Fibroblast of skin of left biceps (primary cell): Measurements from ENCODE around the gene SMOC2.

Experiments
- DNase-seq, 2 experiments: peaks; one replicate each; pipeline ENCODE4 v3.0.0-alpha.2; 2013; ENCODE audit warnings: low read depth in 2 of 2

Gene SMOC2

GRCh38 chr6:168516944-168517741 lies 76.2 kb downstream of the SMOC2 start:
- DNase-seq = no peak

DNA sequence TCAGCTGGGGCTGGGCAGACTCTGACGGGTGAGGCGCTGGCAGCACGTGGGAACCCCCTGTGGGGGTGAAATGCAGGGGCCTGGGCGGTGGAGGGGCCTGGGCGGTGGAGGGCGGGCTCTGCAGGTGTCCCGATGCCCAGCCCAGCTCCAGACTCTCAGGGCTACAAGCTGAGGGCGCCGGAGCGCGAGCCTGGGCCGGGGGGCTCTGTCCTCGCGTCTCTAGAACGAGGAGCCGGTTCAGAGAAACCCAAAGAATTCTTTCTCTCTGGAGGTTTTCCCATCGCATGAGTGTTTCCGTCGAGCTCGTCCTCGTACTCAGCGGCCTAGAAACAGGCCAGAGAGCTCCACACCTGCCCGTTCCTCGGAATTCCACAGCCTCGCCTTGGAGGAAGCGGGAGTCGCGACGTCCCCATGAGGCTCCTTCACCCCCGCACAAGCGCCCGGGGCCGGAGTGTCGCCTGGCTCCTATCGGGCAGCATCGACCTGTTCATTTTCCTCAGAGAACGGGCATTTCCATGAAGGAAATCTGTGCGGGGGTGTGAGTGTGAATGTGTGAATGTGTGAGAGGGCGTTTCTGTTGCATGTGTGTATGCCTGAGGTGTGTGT lies 76.9 kb downstream of the SMOC2 start:
- DNase-seq = no peak

DNA sequence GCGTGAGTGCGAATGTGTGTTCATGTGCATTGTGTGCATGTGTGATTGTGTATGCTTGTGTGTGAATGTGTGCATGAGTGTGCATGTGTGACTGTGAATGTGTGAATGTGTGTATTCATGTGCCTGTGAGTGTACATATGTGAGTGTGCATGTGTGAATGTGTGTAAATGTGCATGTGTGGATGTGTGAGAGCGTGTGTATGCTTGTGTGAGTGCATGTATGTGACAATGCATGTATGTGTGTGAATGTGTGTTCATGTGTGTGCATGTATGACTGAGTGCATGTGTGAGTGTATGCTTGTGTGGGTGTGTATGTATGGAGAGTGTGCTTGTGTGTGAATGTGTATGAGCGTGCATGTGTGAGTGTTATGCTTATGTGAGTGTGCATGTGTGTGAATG lies 77.4 kb downstream of the SMOC2 start:
- DNase-seq = no peak

- DNase-seq = no peak
Measured at GRCh38 chr6:168518867-168519266, 77.9 kb downstream of the SMOC2 start.

- no peak for DNase-seq
Measured at GRCh38 chr6:168520233-168520632, 79.2 kb downstream of the SMOC2 start.

DNA sequence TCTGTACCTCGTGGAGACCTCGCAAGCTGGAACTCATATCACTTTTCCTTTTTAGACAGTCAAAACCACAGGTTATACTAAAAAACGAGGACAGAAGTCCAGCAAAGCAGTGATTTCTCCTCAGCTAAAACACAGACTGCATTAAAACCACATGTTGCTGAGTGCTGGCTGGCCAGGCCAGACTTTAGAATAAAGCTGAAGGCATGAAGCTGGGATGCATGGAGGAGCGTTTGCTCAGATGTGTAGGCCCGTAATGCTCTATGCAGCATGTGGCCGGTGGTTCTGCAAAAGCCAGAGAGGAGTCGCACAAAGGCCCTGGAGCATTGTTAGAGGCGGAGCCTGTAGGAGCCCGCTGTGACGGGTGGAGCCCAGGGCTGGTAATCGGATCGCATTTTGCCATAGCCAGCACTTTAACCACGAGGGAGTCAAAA lies 83.6 kb downstream of the SMOC2 start:
- no peak for DNase-seq

- no peak for DNase-seq
Measured at GRCh38 chr6:168525114-168525513, 84.1 kb downstream of the SMOC2 start.

DNA sequence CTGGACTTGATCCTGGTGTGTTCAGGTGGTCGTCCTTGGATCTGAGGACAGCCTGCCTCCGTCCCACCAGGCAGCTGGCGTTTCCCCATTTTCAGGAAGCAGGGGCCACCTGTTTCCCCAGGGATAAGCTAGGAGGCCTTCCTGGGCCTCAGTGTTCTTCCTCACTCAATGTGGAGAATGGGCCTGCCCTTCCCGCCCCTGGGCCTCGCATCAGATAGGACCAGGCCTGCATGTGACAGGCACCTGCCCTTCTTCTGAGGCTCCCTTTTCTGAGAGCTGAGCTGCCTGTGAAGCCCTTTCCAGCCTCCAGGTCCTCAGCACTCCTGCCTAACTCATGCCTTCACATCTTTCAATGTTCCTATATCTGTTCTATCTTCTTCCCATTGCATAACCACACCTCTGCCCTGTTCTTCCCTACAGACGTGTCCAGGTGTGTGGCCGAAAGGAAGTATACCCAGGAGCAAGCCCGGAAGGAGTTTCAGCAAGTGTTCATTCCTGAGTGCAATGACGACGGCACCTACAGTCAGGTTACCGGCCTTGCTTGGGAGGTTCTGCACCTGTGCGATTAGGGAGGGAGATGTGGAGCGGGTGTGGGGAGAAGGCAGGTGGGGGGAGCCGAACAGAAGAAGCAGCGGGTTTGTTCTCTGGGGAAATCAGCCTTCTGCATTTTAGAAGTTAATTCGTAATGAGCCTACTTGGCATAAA lies 85.1 kb downstream of the SMOC2 start:
- DNase-seq = no peak

GRCh38 chr6:168526841-168527281 lies 85.9 kb downstream of the SMOC2 start:
- no peak for DNase-seq

DNA sequence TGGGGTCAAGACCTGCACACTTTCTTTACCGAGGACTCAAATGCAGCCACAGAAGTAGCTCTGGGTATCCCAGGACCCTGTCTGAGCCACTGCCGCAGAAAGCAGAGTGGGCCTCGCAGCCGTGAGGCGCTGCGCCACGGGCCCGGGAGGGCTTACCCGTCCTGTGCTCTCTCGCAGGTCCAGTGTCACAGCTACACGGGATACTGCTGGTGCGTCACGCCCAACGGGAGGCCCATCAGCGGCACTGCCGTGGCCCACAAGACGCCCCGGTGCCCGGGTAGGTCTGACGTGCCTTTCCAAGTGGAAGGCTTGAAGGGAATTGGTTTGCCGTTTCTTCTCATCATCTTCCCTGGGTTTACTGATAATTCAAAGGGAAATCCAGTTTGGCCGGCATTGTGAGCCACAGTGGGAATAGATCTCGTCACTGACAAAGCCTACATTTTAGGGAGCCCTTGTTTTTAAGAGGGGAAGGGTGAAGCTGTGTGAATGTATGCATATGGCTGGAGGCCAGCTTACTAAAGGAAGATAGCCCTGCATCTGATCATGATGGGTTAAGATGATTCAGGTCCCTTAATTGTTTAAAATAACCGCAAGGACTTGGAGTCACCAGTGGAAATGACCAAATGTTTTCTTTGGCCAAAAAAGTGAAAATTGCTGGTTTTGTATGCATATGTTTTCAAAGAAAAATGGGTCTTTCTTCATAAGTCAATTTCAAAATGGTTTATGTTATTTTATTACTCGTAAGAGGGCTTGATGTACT lies 86.6 kb downstream of the SMOC2 start:
- DNase-seq = peak in 1 of 2 experiments; percentile 2

- no peak for DNase-seq
Measured at GRCh38 chr6:168528474-168529095, 87.6 kb downstream of the SMOC2 start.

- no peak for DNase-seq
Measured at GRCh38 chr6:168529214-168529613, 88.2 kb downstream of the SMOC2 start.

GRCh38 chr6:168530653-168531071 lies 89.7 kb downstream of the SMOC2 start:
- no peak for DNase-seq

DNA sequence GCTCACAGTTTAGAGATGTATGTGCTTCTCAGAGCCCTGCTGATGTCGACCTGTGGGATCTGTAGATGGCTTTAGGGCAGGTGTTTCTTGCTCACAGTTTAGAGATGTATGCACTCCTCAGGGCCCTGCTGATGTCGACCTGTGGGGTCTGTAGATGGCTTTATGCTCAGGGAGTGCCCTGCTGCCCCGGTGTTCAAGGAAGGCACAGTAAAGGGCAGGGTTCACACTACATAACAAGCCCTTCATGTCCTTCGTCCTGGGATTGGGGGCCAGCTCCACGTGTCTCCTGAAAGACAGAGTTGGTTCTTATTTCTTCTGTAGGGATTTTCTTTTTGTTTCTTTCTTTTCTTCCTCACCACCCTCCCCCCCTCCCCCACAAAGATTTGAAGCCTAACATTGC lies 91.1 kb downstream of the SMOC2 start:
- DNase-seq = no peak

DNA sequence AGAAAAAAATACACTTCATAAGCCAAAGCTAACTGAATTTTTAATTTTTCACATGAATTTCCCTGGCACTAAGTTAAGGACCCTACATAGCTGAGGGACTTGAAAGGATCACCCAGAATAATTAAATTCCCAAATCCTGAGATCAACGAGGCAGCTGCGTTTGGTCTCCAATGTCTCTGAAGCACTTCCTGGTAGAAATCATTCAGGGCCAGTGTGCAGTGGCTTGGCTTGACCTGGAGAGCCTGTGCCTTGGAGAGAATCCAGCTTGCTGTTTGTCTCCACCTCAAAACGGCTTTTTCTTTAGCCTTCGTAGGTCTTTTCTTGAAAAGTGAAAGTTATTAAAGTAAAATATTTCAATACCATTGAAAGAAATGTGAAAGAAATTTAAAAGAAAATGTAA lies 92.4 kb downstream of the SMOC2 start:
- DNase-seq = no peak

- no peak for DNase-seq
Measured at GRCh38 chr6:168534265-168534664, 93.3 kb downstream of the SMOC2 start.

DNA sequence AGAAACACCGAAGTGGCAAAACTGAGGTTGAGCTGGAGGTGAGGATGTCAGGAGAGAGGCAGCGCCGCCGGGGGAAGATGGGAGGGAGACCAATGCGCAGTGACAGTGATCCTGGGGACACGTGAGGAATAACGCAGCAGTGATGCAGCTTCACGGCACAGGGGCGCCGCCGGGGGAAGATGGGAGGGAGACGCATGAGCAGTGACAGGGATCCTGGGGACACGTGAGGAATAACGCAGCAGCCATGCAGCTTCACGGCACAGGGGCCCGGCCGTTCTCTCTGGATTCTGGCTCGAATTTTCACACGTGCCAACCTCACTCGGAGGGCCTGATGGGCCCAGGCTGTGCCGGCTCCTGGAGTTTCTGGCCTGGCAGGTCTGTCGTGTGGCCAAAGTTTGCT lies 94.7 kb downstream of the SMOC2 start:
- no peak for DNase-seq

- no peak for DNase-seq
Measured at GRCh38 chr6:168536196-168536595, 95.2 kb downstream of the SMOC2 start.

DNA sequence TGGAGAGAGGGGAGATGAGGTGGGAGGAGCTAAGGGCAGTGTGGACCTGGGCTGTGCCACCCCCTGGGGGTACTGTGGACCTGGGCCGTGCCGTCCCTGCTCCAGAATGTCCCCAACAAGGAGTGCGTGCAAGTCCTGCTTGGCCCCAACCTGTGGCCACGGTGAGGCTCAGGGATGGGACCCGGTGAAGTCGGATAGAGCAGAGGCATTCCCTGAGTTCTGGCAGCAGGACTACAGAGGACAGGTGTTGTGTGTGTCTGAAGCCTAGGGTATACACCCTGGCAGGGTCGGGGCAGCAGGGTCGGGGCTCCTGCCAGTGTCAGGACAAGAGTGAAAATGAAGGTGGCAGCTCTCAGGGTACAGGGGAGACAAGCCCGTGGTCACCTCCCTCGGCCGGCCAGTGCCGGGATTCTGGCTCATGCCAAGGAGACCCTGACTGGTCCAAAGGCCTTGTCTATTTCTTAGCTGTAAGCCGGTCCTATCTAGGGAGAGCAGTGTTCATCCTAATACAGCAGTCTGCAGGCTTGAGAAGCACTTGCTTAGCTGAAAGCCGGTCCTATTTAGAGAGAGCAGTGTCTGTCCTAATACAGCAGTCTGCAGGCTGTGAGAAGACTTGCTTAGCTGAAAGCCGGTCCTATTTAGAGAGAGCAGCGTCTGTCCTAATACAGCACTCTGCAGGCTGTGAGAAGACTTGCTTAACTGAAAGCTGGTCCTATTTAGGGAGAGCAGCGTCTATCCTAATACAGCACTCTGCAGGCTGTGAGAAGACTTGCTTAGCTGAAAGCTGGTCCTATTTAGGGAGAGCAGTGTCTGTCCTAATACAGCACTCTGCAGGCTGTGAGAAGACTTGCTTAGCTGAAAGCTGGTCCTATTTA lies 95.9 kb downstream of the SMOC2 start:
- no peak for DNase-seq

GRCh38 chr6:168537540-168537884 lies 96.5 kb downstream of the SMOC2 start:
- no peak for DNase-seq
